Measurements from ENCODE around the gene QRICH1. TPM values are rescaled to one million over a fixed set of nuclear protein-coding genes. Genes with fewer than 3 reads are reported as not detected.

QRICH1 gene
- total RNA-seq, 1 donor from 2014 or later = 152 TPM

DNA sequence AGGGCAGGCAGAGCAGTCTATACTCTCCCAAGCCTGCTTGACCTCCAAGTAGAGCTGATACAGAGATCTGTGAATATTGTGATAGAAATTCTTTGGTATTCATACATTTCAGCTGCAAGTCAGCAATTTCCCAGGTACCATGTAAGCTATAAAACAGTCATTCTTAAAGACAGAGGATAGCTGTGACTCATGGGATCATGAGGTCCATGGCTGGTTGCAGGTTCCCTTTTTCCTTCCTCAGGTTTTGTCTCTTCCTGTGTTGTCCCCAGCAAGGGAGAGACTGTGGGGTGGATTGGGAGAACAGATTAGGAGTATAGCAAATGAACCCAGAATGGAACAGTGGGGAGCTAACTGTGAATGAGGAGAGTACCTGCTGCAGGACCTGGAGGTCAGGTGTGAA is 109.2 kb downstream of the QRICH1 start:
- Mint-ChIP-seq H3K4me1 (peaks cover 15% of the 10 kb centered on the region), H3K27me3 (no peaks in the 10 kb centered on the region), H3K4me3 (no peak overlapping the region), H3K9me3 (no peaks in the 10 kb centered on the region), H3K36me3 (ENCODE audit: low read depth) (peaks cover 47% of the 10 kb centered on the region), H3K27ac (no peak overlapping the region)
- intact Hi-C loops (cut with micrococcal nuclease) = no loop called here
- DNase-seq = no peak

- Mint-ChIP-seq H3K36me3 (ENCODE audit: low read depth) (peaks cover 54% of the 10 kb centered on the region), H3K4me3 (no peak overlapping the region), H3K4me1 (peaks cover 6% of the 10 kb centered on the region), H3K27me3 (no peaks in the 10 kb centered on the region), H3K9me3 (no peaks in the 10 kb centered on the region), H3K27ac (no peak overlapping the region)
- intact Hi-C loops (cut with micrococcal nuclease) = no loop called here
- DNase-seq = no peak
These were observed 110.8 kb downstream of the QRICH1 start for GRCh38 chr3:48983096-48983495.

DNA sequence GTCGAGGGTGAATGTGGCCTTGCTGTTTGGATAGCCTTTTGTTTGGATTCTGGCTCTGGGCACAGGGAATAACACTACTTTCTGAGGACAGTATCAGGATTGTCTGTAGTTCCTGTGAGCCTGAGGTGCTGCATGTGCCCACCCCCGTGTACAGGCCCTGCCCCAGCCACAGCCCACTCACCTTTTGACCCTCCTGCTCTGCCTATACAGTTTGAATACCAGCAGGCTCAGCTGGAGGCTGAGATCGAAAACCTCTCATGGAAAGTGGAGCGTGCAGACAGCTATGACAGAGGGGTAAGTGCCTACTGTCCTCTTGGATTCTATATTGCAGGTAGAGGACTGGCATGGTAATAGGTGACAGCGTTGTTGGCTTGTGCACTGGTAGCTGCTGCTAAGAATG is 111.2 kb downstream of the QRICH1 start:
- Mint-ChIP-seq H3K9me3 (no peaks in the 10 kb centered on the region), H3K36me3 (ENCODE audit: low read depth) (peaks cover 56% of the 10 kb centered on the region), H3K27ac (no peak overlapping the region), H3K27me3 (no peaks in the 10 kb centered on the region), H3K4me1 (peaks cover 3% of the 10 kb centered on the region), H3K4me3 (no peak overlapping the region)
- intact Hi-C loops (cut with micrococcal nuclease) = no loop called here
- no peak for DNase-seq

- no peak for DNase-seq
- Mint-ChIP-seq H3K36me3 (ENCODE audit: low read depth) (peaks cover 56% of the 10 kb centered on the region), H3K27ac (no peak overlapping the region), H3K27me3 (no peaks in the 10 kb centered on the region), H3K4me3 (no peak overlapping the region), H3K9me3 (no peaks in the 10 kb centered on the region), H3K4me1 (peaks cover 2% of the 10 kb centered on the region)
- intact Hi-C loops (cut with micrococcal nuclease) = no loop called here
These were observed 111.9 kb downstream of the QRICH1 start for GRCh38 chr3:48982016-48982415.

GRCh38 chr3:48980295-48980694 is 113.6 kb downstream of the QRICH1 start:
- H3K27ac Mint-ChIP-seq = no peak overlapping the region
- H3K4me1 Mint-ChIP-seq = no peaks in the 10 kb centered on the region
- no peaks in the 10 kb centered on the region for H3K27me3 Mint-ChIP-seq
- H3K36me3 Mint-ChIP-seq (ENCODE audit: low read depth) = peaks cover 61% of the 10 kb centered on the region
- intact Hi-C loops (cut with micrococcal nuclease) = no loop called here
- DNase-seq = no peak
- no peak overlapping the region for H3K4me3 Mint-ChIP-seq
- no peaks in the 10 kb centered on the region for H3K9me3 Mint-ChIP-seq

Other genes starting within 250 kb of the QRICH1 start
- 31.9 and 39.4 TPM in 2 replicates for gene PRKAR2A, start 246.2 kb downstream of the QRICH1 start, total RNA-seq
- 13.8 and 15.6 TPM in 2 replicates for gene SLC25A20, start 195.2 kb downstream of the QRICH1 start, total RNA-seq
- gene ARIH2, start 175.2 kb downstream of the QRICH1 start, total RNA-seq = 157 TPM in 2 replicates
- gene P4HTM, start 103.8 kb downstream of the QRICH1 start, total RNA-seq = 33.9 and 38.3 TPM in 2 replicates
- 141 and 153 TPM in 2 replicates for gene WDR6, start 86.7 kb downstream of the QRICH1 start, total RNA-seq
- 31.5 and 36.6 TPM in 2 replicates for gene DALRD3, start 75.5 kb downstream of the QRICH1 start, total RNA-seq
- gene NDUFAF3, start 72.0 kb downstream of the QRICH1 start, total RNA-seq = 123 and 126 TPM in 2 replicates
- gene IMPDH2, start 64.7 kb downstream of the QRICH1 start, total RNA-seq = 490 and 496 TPM in 2 replicates
- 188 and 192 TPM in 2 replicates for gene QARS1, start 10.7 kb upstream of the QRICH1 start, total RNA-seq
- 57.2 and 64.9 TPM in 2 replicates for gene USP19, start 26.8 kb upstream of the QRICH1 start, total RNA-seq
- gene LAMB2, start 39.0 kb upstream of the QRICH1 start, total RNA-seq = not detected in 2 replicates
- 25.7 and 26.7 TPM in 2 replicates for gene CCDC71, start 72.3 kb upstream of the QRICH1 start, total RNA-seq
- 1.5 and 2.3 TPM in 2 replicates for gene KLHDC8B, start 77.5 kb upstream of the QRICH1 start, total RNA-seq
- gene C3orf62, start 183.2 kb upstream of the QRICH1 start, total RNA-seq = 8.0 and 9.6 TPM in 2 replicates
- 94.0 and 96.9 TPM in 2 replicates for gene USP4, start 246.0 kb upstream of the QRICH1 start, total RNA-seq